Frontal cortex (tissue), 4 donors: ENCODE results near the gene B3GAT2. TPM values are rescaled to one million over a fixed set of nuclear protein-coding genes. Genes with fewer than 3 reads are reported as not detected.

Source experiments
- DNase-seq, 2 donors: peaks; one replicate each; pipeline ENCODE4 v3.0.0; 2012; ENCODE audit warnings: low spot score in 2 of 2
- FAIRE-seq: peaks from 2 replicates; lab custom pipeline; 2012; peaks lifted over from hg19 to GRCh38; lab: Jason Lieb, UNC
- total RNA-seq: library from RNA; depleted of rRNA; stranded (reverse); fragments of >200 nt; gene quantifications from one replicate; pipeline ENCODE4 v1.2.3, GENCODE V29; 2014
- donor health status: control.
- donor health status: control.
- donor health status: control.

The B3GAT2 gene
- total RNA-seq, 1 donor from 2014 or later, result 18.8 TPM

GRCh38 chr6:70903665-70904452, 53.0 kb downstream of the B3GAT2 start:
- no peak for DNase-seq
- no peak for FAIRE-seq

DNA sequence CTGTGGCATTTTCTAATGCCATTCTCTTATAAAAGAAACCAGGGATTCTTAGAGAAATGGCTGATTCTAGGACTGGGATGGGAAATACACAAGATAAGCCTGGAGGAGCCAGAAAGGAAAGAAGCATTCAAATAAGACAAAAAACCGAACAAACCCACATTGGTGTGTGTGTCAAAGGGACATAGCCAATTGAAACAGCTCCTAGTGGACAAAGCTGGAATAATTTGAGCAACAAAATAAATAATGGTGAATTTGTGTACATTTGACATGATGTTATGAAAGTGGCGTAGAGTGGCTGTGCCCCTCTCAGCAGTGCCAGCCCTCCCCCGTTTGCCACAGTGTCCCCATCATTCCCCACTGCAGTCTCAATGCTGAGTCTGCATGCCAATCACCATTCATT, 55.5 kb downstream of the B3GAT2 start:
- FAIRE-seq, result no peak
- no peak for DNase-seq

DNA sequence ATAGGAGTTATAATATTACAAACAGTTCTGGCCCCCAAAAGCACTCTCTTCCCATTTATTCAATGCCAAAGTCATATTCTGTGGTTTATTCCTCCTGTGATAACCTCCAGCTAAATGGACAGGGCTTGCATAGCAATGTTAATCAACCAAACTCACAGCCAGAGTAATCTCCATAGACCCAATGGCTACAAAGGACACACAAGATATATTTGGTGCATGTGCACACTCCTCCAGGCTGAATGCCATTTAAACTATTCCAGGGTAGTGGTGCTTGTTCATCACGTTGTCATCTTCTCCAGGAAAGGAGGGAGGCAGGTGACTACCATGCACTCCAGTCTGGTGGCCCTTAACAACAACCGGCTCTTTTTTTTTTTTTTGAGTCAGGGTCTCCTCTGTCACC, 56.8 kb downstream of the B3GAT2 start:
- FAIRE-seq (no peak), DNase-seq (no peak)

DNA sequence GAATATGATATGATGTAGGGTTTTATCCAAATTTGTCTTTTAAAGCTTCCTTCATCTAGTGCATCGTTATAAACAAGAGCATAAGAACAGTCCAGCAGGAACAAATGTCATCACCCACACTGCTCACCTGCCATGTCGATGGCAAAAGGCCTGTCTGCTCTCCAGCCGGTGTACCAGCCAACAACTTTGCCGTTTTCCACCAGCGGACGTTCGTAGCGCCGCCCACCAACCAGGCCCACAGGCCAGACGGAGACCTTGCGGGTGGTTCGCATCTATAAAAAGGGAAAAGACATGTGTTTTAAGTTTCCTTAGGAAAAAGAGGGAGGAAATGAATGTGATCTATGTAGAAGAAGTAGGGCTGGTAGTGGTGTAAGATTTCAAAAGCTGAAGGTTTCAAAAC, 62.9 kb downstream of the B3GAT2 start:
- no peak for DNase-seq
- no peak for FAIRE-seq

GRCh38 chr6:70889270-70889669, 67.6 kb downstream of the B3GAT2 start:
- FAIRE-seq, result no peak
- DNase-seq, result no peak

DNA sequence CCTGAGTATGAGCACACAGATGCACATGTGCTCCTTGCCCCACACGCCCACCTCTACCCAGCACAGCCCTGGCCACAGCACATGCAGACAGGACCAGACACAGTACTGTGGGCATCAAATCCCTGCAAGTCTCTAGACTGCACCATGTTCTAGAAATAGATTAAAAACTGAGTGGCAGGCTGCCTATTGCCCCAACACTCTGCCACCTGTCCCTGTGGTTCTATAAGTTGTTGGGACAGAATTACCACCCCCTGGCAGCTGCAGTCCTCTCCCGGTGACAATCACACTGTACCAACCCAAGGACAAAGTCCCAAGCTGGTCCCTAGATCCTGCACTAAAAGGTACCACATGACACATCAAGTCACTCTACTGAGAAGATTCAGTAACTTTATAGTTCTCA, 70.2 kb downstream of the B3GAT2 start:
- FAIRE-seq (no peak), DNase-seq (no peak)

DNA sequence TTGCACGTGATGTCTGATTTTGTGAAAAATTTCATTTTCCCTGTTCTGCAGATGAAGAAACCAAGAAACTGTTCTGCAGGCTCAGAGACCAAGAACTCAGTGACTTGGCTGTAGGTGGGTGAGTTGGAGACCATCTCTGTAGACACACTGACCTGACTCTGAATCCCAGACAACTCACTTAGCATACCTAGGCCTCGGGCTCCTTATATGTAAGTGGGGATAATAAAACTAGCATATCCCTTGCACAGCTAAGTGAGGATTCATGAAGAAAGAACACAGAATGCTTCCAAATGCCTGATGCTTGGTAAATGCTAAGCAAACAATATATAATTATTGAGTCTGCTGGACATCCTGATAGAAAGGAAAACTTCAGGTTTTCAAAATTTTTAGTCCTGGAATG, 70.8 kb downstream of the B3GAT2 start:
- FAIRE-seq, result no peak
- no peak for DNase-seq

GRCh38 chr6:70884074-70884983, 72.5 kb downstream of the B3GAT2 start:
- FAIRE-seq (no peak), DNase-seq (peak; percentile 29 to 68)

GRCh38 chr6:70879496-70879895, 77.4 kb downstream of the B3GAT2 start:
- FAIRE-seq, result no peak

GRCh38 chr6:70874181-70874913, 82.5 kb downstream of the B3GAT2 start:
- DNase-seq (no peak), FAIRE-seq (no peak)

More at GRCh38 chr6:70879496-70879895, 77.4 kb downstream of the B3GAT2 start:
- no peak for DNase-seq

GRCh38 chr6:70872469-70872868, 84.4 kb downstream of the B3GAT2 start:
- no peak for FAIRE-seq

GRCh38 chr6:70864401-70864800, 92.5 kb downstream of the B3GAT2 start:
- FAIRE-seq, result no peak
- no peak for DNase-seq

More at GRCh38 chr6:70872469-70872868, 84.4 kb downstream of the B3GAT2 start:
- no peak for DNase-seq

GRCh38 chr6:70863343-70863742, 93.5 kb downstream of the B3GAT2 start:
- DNase-seq (no peak), FAIRE-seq (no peak)

DNA sequence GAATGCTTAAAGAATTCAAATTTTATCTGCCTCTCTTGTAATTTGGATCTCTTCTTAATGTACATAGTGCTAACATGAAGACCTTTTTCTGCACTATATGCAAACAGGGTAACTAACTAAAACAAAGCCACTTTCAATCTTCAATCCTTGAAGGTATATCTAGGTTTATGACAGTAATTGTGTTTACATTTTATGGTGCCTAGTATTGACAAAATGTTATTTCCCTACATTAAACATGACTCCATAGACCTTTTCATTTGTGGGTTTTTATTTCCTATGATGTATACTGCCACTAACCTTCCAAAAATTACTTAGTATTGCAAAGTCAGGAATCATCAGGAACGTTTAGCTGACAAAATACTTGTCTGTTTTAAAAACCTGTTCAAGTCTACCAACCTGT, 95.9 kb downstream of the B3GAT2 start:
- FAIRE-seq, result no peak
- DNase-seq, result no peak

DNA sequence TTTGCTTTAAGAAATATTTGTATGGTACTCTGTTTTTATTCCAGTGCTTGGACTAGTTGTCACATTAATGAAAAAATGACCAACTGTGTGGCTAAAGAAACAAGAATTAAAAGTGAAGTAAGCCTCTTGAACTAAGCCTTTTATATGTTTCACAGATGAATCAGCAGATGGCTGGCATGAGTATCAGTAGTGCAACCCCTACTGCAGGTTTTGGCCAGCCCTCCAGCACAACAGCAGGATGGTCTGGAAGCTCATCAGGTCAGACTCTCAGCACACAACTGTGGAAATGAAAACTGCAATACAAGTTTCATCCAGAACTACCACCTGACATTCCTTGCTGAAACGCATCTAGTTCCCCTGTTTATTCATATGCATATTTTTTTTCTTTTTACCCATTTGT, 96.8 kb downstream of the B3GAT2 start:
- no peak for FAIRE-seq
- no peak for DNase-seq

DNA sequence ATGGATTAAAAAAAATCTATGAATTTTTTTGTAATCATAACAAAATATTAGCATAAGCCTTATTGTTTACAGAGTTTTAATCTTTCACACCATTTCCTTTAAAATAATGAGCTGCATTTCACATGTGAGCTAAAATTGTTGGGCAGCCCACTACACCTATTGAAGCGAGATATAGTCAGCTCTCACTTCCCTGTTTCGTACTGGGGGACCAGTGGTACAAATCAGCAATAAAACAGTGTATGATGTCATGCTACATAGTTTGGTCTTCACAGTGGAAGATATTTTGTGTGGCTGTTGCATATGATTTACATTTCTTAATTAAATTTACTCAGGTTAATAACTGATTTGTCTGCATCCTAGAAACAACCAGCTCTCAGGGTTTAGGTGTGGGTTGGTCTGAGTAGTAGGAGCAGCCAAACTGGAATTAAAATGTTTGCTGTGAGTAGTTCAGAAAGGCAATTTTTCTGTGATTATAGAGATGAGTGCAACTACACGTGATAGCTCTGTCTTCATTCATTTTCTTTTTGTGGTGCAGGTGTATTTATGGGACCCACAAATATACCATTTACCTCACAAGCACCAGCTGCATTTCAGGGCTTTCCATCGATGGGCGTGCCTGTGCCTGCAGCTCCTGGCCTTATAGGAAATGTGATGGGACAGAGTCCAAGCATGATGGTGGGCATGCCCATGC, 99.3 kb downstream of the B3GAT2 start:
- FAIRE-seq (no peak), DNase-seq (no peak)

DNA sequence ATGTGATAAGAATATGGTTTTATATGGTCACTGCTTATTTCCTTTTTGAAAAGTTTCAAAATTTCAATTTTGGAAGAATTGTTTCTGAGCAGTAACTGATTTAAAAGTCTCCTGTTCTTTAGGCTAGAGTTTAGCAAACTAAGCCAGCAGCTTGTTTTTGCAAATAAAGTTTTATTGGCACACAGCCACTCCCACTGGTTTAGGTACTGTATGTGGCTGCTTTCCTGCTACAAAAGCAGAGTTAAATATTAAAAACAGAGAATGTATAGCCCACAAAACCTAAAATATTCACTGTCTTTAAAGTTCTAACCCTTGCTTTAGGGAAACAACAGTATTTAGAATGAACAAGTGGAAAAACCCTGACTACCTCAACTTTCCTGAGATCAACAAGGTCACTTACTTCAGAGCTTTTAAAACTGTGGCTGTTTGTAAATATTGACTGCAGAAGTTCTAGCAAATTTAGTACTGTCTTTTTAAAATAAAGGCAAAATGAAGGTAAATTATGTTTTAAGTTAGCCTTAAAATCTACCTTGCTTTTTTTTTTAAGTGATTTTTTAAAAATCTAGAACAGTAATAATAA, 104.1 kb downstream of the B3GAT2 start:
- no peak for FAIRE-seq
- no peak for DNase-seq

- DNase-seq (no peak), FAIRE-seq (no peak)
Observed at GRCh38 chr6:70849348-70850069, 107.4 kb downstream of the B3GAT2 start.
